Retina (tissue), 1 donor: ENCODE data around the gene UBL5.
A peak's percentile ranks its signal among the peaks of the same experiment; 100 is the strongest.
"Not testable (repeated sequence)": the region's sequence is repeated elsewhere in the genome, so short reads cannot be mapped to it uniquely, and the experiment has no call there.

ENCODE experiments used
- DNase-seq: peaks from one replicate; pipeline ENCODE4 v3.0.0-alpha.2; 2016

UBL5 gene

DNA sequence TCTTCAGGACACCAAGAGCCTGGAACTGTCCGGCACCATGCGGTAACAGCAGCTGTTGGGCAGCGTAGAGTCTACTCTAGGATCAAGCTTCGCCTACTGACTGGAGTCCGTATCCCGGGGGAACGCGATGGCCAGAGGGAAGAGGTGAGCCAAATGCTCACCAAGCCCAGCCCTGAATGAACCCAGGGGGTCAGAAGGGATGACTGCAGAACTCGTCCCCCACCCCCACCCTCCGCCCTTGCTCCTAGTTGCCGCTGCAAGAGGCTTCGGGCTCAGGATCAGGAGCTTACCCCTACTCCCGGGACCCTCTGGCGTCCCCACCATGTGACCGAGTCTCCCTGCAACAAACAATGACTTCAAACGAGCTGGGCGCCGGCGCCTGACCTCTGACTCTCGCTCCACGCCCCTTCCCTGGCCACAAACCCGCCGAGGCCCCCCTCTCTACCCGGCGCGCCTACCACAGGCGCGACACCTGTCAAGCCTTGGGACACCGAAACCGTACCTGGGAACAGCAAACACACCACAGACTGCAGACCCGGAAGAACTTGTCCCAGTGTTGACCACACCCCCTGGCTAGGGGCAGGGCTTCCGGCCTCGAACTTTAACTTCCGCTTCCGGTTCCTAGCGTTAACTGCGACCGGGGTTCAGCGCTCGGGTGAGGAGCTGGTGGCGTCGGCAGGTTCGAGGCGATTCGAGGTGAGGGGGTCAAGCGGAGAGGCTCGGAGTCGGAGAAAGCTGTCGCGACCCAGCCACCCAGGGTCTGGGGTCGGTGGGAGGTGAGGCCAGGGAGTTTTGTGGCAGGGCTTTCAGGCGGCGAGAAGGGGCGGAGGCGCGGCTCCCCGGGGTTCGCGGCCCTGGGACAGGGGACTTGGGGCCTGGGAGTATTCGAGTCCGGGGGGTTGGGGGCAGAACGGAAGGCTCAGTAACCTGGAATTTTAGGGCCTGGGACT, at the start of gene UBL5:
UBL5 (plus strand) TSS at position 630 of the 950 bp plus-strand sequence. CDS start 420 bp downstream, outside the sequence.
- peak; percentile 96 for DNase-seq

DNA sequence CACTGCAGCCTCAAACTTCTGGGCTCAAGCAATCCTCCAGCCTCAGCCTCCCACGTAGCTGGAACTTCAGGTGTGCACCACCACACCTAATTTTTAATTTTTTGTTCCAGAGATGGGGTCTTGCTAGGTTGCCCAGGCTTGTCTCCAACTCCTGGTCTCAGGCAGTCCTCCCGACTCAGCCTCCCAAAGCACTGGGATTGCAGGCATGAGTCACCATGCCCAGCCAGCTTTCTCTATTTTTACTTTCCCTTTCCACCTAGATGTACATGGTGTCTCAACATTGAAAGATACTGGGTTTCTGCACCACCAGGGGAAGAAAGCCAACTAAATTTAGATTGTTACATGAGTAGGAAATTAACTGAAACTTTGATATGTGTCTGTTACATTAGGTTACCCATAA, 45.4 kb upstream of the UBL5 start:
- no peak for DNase-seq

- DNase-seq, result not testable (repeated sequence)
These were observed 43.6 kb upstream of the UBL5 start for GRCh38 chr19:9784163-9784496.

DNA sequence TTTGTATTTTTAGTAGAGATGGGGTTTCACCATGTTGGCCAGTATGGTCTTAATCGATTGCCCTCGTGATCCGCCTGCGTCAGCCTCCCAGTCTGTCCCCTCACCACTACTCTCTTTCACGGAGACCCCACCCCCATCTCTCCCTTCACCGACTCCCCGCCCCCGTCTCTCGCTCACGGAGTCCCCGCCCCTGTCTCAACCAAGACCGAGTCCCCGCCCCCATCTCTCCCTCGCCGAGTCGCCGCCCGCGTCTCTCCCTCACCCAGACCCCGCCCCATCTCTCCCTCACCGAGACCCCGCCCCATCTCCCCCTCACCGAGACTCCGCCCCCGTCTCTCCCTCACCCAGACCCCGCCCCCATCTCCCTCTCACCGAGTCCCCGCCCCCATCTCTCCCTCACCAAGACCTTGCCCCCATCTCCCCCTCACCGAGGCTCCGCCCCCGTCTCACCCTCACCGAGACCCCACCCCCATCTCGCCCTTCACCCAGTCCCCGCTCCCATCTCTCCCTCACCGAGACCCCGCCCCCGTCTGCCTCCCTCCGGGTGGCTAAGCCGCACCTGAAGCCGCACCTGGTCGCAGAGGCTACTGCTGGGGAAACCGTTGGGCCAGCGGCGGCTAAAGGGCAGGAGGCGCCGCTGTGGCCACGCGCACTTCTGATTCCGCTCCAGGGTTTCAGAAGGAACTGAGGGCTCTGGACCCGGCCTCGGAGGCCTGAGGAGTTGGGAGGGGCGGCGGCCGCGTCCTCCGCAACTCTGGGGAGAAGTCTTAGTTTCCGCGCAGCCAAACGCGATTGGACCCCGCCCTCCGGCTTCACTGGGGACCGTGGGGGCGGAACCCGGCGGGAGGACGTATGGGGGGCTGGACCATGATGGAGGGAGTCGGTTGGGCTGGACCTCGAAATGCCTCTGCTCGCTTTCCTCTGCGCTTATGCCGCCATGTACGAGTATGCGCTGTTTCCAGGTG, 42.1 kb upstream of the UBL5 start:
- DNase-seq, result peak; percentile 97

DNA sequence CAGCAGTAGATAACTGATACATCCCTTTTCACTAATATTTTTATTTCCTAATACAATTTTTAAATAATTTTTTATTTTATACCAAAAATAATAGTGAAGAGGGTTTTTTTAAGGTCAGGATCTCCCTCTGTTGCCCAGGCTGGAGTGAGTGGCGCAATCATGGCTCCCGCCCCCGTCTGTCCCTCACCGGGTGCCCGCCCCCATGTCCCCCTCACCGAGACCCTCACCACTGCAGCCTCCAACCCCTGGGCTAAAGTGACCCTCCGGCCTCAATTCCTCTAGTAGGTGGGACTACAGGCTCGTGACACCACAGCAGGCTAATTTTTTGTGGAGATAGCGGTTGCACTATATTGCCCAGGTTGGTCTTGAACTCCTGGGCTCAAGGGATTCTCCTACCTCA, 41.4 kb upstream of the UBL5 start:
- no peak for DNase-seq

GRCh38 chr19:9786819-9787218, 40.9 kb upstream of the UBL5 start:
- no peak for DNase-seq

DNA sequence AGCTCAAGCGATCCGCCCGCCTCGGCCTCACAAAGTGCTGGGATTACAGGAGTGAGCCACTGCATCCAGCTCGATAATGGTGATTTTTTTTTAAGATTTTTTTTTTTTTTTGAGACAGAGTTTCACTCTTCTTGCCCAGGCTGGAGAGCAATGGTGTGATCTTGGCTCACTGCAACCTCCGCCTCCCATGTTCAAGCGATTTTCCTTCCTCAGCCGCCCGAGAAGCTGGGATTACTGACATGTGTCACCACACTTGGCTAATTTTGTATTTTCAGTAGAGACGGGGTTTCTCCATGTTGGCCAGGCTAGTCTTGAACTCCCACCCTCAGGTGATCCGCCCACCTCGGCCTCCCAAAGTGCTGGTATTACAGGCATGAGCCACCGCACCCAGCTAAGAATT, 39.1 kb upstream of the UBL5 start:
- DNase-seq, result not testable (repeated sequence)

DNA sequence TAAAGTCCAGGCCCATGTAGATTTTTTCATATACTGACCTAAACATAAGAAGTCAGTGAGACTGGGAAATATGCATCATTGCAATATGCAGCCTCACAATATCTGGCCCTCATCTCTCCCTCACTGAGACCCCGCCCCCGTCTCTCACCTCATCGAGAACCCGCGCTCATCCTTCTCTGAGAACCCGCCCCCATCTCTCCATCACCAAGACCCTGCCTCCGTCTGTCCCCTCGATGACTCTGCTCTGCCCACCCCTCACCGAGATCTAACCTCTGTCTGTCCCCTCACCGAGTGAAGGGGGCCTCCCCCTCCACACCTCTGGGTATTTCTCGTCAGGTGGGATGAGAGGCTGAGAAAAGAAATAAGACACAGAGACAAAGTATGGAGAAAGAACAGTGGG, 38.7 kb upstream of the UBL5 start:
- no peak for DNase-seq

DNA sequence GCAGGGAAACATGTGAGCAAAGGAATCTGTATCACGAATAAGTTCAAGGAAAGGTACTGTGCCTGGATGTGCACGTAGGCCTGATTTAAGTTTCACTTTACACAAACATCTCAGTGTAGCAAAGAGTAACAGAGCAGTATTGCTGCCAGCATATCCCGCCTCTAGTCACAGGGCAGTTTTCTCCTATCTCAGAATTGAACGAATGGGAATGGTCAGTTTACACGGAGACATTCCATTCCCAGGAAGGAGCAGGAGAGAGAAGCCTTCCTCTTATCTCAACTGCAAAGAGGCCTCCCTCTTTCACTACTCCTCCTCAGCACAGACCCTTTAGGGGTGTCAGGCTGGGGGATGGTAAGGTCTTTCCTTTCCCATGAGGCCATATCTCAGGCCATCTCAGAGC, 38.1 kb upstream of the UBL5 start:
- DNase-seq, result not testable (repeated sequence)

DNA sequence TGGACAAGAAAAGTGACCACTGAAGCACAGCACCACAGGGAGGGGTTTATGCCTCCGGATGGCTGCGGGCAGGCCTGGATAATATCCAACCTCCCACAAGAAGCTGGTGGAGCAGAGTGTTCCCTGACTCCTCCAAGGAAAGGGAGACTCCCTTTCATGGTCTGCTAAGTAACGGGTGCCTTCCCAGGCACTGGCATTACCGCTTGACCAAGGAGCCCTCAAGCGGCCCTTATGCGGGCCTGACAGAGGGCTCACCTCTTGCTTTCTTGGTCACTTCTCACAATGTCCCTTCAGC, 36.7 kb upstream of the UBL5 start:
- DNase-seq, result not testable (repeated sequence)

DNA sequence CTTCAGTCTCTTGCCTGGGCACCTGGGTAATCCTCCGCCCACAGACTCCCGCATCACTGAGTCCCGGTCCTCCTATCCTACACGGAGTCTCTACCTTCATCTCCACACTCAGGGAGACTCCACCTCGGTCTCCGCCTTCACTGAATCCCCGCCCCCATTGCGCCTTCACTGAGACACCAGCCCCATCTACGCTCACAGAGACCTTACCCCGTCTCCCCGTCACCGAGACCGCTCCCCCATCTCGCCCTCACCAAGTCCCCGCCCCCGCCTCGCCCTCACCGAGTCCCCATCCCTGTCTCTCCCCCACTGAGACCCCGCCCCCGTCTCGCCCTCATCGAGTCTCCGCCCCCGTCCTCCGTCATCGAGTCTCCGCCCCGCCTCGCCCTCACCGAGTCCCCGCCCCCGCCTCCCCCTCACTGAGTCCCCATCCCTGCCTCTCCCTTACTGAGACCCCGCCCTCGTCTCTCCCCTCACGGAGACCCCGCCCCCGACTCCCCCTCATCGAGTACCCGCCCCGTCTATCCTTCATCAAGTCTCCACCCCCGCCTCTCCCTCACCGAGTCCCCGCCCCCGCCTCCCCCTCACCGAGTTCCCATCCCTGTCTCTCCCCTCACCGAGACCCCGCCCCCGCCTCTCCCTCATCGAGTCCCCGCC, 36.0 kb upstream of the UBL5 start:
- peak; percentile 63 for DNase-seq

DNA sequence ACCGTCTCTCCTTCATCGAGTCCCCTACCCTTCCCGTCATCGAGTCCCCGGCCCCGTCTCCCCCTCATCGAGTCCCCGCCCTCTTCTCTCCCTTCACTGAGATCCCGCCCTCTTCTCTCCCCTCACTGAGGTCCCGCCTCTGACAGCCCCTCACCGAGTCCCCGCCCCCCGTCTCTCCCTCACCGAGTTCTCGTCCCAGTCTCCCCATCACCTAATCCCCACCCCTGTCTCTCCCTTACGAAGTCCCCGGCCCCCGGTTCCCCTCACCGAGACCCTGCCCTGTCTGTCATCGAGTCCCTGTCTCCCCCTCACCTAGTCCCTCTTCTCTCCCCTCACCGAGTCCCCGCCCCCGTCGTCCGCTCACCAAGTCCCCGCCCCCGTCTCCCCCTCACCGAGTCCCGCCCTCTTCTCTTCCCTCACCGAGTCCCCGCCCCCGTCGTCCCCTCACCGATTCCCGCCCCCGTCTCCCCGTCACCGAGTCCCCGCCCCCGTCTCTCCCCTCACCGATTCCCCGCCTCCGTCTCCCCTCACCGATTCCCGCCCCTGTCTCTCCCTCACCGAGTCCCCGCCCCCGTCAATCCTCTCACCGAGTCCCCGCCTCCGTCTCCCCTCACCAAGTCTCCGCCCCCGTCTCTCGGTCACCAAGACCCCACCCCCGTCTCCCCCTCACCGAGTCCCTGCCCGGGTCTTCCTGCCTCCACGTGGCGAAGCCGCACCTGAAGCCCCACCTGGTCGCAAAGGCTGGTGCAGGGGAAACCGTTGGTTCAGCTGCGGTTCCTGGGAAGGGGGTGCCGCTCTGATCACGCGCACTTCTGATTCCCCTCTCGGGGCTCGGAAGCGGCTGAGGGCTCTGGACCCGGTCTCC, 35.3 kb upstream of the UBL5 start:
- DNase-seq, result peak; percentile 87

GRCh38 chr19:9793071-9793591, 34.6 kb upstream of the UBL5 start:
- no peak for DNase-seq

DNA sequence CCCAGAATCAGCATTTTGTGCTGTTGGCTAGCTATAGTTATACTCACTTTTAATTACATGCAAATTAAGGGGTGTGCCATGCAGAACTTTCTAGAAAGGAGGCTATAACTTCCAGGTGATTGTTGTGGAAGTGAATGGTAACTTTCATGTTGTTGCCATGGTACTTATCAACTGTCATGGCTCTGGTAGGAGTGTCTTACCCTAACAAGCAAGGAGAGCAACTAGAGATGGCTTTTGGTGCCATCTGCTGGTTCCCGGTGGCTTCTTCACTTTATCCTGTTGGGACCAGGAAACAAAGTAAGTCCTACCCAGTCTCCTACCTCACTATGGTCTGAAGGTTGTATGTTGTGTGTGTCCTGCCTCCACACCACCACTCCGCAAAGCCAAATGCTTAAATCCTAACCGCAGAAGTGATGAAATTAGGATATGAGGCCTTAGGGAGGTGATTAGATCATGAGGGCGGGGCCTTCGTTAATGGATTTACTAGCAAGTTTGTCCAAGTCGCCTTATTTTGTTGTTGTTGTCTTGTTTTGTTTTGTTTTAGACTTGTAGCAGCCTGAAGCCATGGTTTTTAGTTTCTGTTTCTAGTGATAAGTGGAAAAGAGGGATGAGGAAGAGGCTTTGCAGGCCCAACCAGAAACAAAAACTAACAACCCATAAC, 31.5 kb upstream of the UBL5 start:
- peak; percentile 84 for DNase-seq

GRCh38 chr19:9797871-9798270, 29.8 kb upstream of the UBL5 start:
- DNase-seq, result no peak

DNA sequence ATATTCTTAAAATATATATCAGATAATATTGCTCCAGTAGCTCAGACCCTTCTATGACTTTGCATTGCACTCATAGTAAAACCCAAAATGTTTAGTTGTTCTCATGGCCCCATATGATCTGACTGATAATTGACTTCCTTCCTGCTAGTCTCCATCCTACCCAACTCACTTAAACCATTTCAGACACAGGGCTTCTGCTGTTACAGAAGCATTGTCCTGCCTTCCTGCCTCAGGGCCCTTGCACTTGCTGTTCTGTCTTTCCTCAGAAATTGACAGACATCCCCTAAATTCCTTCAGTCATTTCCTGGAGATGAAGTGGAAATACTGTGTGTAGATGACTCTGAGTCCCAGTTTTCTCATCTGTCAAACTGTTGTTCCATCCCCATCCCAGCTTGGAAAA, 28.6 kb upstream of the UBL5 start:
- DNase-seq, result no peak

GRCh38 chr19:9801976-9802375, 25.7 kb upstream of the UBL5 start:
- DNase-seq, result no peak

DNA sequence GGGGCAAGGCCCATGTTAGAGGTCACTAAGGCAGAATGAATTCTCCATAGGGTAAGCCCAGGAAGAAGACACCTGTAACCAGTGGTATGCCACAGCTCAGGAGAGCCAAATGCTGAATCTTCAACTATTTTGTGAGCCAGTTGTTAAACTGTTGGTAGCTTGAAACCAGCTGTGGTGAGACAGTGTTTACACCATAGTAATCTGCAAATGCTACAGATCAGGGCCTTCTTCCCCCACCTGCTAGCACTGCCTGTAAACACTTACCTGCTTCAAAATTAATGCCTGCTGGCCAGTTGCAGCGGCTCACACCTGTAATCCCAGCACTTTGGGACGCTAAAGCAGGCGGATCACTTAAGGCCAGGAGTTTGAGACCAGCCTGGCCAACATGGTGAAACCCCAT, 20.9 kb upstream of the UBL5 start:
- no peak for DNase-seq

DNA sequence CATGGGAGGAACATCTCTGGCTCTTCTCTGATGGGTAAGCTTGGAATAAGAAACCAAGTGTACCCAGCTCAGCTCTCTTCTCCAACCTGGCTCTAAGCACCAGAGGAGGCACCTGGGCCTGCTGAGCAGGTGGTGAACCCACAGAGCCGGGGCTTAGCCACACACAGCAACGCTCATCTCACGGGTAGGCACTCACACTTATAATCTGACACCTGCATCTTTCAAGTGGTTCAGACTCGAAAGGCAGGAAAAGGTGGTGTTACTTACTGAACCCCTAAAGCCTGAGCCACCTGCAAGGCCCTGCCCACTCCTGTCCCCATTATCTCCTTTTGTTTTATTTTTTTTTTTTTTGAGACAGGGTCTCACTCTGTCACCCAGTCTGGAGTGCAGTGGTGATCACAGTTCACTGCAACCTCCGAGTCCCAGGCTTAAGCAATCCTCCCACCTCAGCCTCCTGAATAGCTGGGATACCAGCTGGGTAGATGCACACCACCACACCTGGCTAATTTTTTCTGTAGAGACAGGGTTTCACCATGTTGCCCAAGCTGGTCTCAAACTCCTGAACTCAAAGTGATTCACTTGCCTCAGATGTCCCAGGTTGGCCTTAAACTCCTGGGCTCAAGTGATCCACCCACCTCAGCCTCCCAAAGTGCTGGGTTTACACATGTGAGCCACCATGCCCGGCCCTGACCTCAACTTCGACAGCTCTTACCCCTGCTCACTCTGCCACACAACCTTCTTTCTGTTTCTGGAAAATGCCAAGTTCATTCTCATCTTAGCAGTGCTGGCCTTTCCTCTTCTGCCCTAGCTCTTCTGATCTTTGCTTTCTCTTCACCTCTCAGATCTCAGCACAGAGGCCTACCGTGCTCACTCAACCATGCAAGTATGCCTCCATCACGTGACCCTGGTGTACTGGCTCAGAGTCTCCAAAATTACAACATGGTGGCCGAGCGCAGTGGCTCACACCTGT, 18.6 kb upstream of the UBL5 start:
- DNase-seq, result no peak

GRCh38 chr19:9811139-9811538, 16.6 kb upstream of the UBL5 start:
- no peak for DNase-seq
